CD4-positive, alpha-beta T cell treated with Interferon gamma for 1 hour (primary cell): ENCODE results near the gene CCDC122.
"Not testable (repeated sequence)": the region's sequence is repeated elsewhere in the genome, so short reads cannot be mapped to it uniquely, and the experiment has no call there.

Experiments
- DNase-seq: peaks from one replicate; pipeline ENCODE4 v3.0.0-alpha.2; 2020

Gene CCDC122

GRCh38 chr13:43876366-43876765, 3.2 kb downstream of the CCDC122 start:
- no peak for DNase-seq

GRCh38 chr13:43874504-43875092, 4.9 kb downstream of the CCDC122 start:
- DNase-seq: no peak

GRCh38 chr13:43872181-43872580, 7.4 kb downstream of the CCDC122 start:
- DNase-seq: no peak

GRCh38 chr13:43865892-43866291, 13.6 kb downstream of the CCDC122 start:
- DNase-seq: no peak

- DNase-seq: no peak
Observed at GRCh38 chr13:43864921-43865320, 14.6 kb downstream of the CCDC122 start.

- DNase-seq: no peak
Observed at GRCh38 chr13:43861863-43862262, 17.7 kb downstream of the CCDC122 start.

GRCh38 chr13:43852923-43853404, 26.6 kb downstream of the CCDC122 start:
- no peak for DNase-seq

- no peak for DNase-seq
Observed at GRCh38 chr13:43850873-43851272, 28.7 kb downstream of the CCDC122 start.

GRCh38 chr13:43848001-43848649, 31.4 kb downstream of the CCDC122 start:
- DNase-seq: no peak

GRCh38 chr13:43846496-43847158, 32.9 kb downstream of the CCDC122 start:
- no peak for DNase-seq

GRCh38 chr13:43838909-43839308, 40.6 kb downstream of the CCDC122 start:
- no peak for DNase-seq

GRCh38 chr13:43835701-43836100, 43.8 kb downstream of the CCDC122 start:
- no peak for DNase-seq

GRCh38 chr13:43831088-43831487, 48.5 kb downstream of the CCDC122 start:
- DNase-seq: no peak

- DNase-seq: no peak
Observed at GRCh38 chr13:43830497-43830881, 49.1 kb downstream of the CCDC122 start.

- not testable (repeated sequence) for DNase-seq
Observed at GRCh38 chr13:43824656-43825055, 54.9 kb downstream of the CCDC122 start.

- no peak for DNase-seq
Observed at GRCh38 chr13:43822969-43823368, 56.6 kb downstream of the CCDC122 start.

GRCh38 chr13:43816401-43816889, 63.1 kb downstream of the CCDC122 start:
- no peak for DNase-seq

- no peak for DNase-seq
Observed at GRCh38 chr13:43815204-43815603, 64.3 kb downstream of the CCDC122 start.

GRCh38 chr13:43808676-43809075, 70.9 kb downstream of the CCDC122 start:
- no peak for DNase-seq

- no peak for DNase-seq
Observed at GRCh38 chr13:43805681-43806128, 73.8 kb downstream of the CCDC122 start.

GRCh38 chr13:43805071-43805468, 74.5 kb downstream of the CCDC122 start:
- DNase-seq: no peak

- DNase-seq: no peak
Observed at GRCh38 chr13:43804461-43805070, 75.0 kb downstream of the CCDC122 start.

GRCh38 chr13:43802511-43802910, 77.0 kb downstream of the CCDC122 start:
- DNase-seq: no peak

GRCh38 chr13:43800828-43801227, 78.7 kb downstream of the CCDC122 start:
- no peak for DNase-seq
